GM19324 (cell line): ENCODE measurements around the gene LAMC3.

Experiments
- ATAC-seq: cut with Tn5 transposase; IDR thresholded peaks from one replicate; pipeline ENCODE4 v1.9.1; 2021; ENCODE audit warnings: mild to moderate bottlenecking, moderate library complexity; ENCODE audit not compliant: unreplicated experiment, low FRiP score

The LAMC3 gene

GRCh38 chr9:131037335-131038255 is 28.6 kb downstream of the LAMC3 start:
- no peak for ATAC-seq

GRCh38 chr9:131038256-131039128 is 29.5 kb downstream of the LAMC3 start:
- ATAC-seq, result no peak

GRCh38 chr9:131039129-131039954 is 30.4 kb downstream of the LAMC3 start:
- no peak for ATAC-seq

- no peak for ATAC-seq
Measured at GRCh38 chr9:131042666-131043065, 33.7 kb downstream of the LAMC3 start.

- ATAC-seq, result no peak
Measured at GRCh38 chr9:131043087-131043486, 34.1 kb downstream of the LAMC3 start.

GRCh38 chr9:131043646-131044045 is 34.7 kb downstream of the LAMC3 start:
- ATAC-seq, result no peak

GRCh38 chr9:131045300-131046092 is 36.5 kb downstream of the LAMC3 start:
- no peak for ATAC-seq

GRCh38 chr9:131046093-131046380 is 37.1 kb downstream of the LAMC3 start:
- ATAC-seq, result no peak

GRCh38 chr9:131046581-131047202 is 37.7 kb downstream of the LAMC3 start:
- ATAC-seq, result no peak

- ATAC-seq, result no peak
Measured at GRCh38 chr9:131048332-131048731, 39.4 kb downstream of the LAMC3 start.

- no peak for ATAC-seq
Measured at GRCh38 chr9:131048820-131049219, 39.8 kb downstream of the LAMC3 start.

GRCh38 chr9:131049829-131050715 is 41.1 kb downstream of the LAMC3 start:
- ATAC-seq, result no peak

- no peak for ATAC-seq
Measured at GRCh38 chr9:131050831-131051230, 41.9 kb downstream of the LAMC3 start.

- ATAC-seq, result no peak
Measured at GRCh38 chr9:131051592-131052517, 42.9 kb downstream of the LAMC3 start.

- no peak for ATAC-seq
Measured at GRCh38 chr9:131053896-131054295, 44.9 kb downstream of the LAMC3 start.

- no peak for ATAC-seq
Measured at GRCh38 chr9:131056781-131057506, 48.0 kb downstream of the LAMC3 start.
